ENCODE results near the gene PCLAF. TPM values are rescaled to one million over a fixed set of nuclear protein-coding genes. Genes with fewer than 3 reads are reported as not detected.
"Not testable (repeated sequence)": the region's sequence is repeated elsewhere in the genome, so short reads cannot be mapped to it uniquely, and the experiment has no call there.

The PCLAF gene
- total and polyA plus RNA-seq, 2 donors = 22.8 to 57.6 TPM

GRCh38 chr15:64380130-64380870, 941 bp downstream of the PCLAF start:
- not testable (repeated sequence) for H3K27ac ChIP-seq (ENCODE audit: low read depth in 1 of 2, low read length in 1 of 2); DNase-seq (ENCODE audit: low read depth in 6 of 9, low spot score in 9 of 9); H3K27me3 ChIP-seq (ENCODE audit: control insufficient read depth in 2 of 2, insufficient read depth in 1 of 2, low read length in 1 of 2); H3K36me3 ChIP-seq (ENCODE audit: control insufficient read depth in 2 of 2, insufficient read depth in 2 of 2, low read length in 1 of 2); H3K9me3 ChIP-seq (ENCODE audit: control insufficient read depth in 2 of 2, insufficient read depth in 1 of 2, low read length in 1 of 2)
- 64% methylated on average over 11 of the region's 11 CpGs for WGBS
- Histone ChIP-seq H3K4me3 (ENCODE audit: low read length in 2 of 2) (peak overlapping the region; percentile 66 to 69), H3K4me1 (ENCODE audit: control insufficient read depth in 2 of 2, insufficient read depth in 2 of 2, low read length in 2 of 2) (peaks cover 4 to 17% of the 10 kb centered on the region in 2 donors)

- Histone ChIP-seq H3K27me3 (ENCODE audit: control insufficient read depth in 2 of 2, insufficient read depth in 1 of 2, low read length in 1 of 2) (no peaks in the 10 kb centered on the region), H3K4me1 (ENCODE audit: control insufficient read depth in 2 of 2, insufficient read depth in 2 of 2, low read length in 2 of 2) (peaks cover 4 to 17% of the 10 kb centered on the region in 2 donors), H3K9me3 (ENCODE audit: control insufficient read depth in 2 of 2, insufficient read depth in 1 of 2, low read length in 1 of 2) (peaks cover 0 to 3% of the 10 kb centered on the region in 2 donors), H3K4me3 (ENCODE audit: low read length in 2 of 2) (peak overlapping the region in 1 of 2 donors; percentile 69), H3K27ac (ENCODE audit: low read depth in 1 of 2, low read length in 1 of 2) (no peak overlapping the region), H3K36me3 (ENCODE audit: control insufficient read depth in 2 of 2, insufficient read depth in 2 of 2, low read length in 1 of 2) (peaks cover 8 to 14% of the 10 kb centered on the region in 2 donors)
- WGBS = 85% methylated on average over 9 of the region's 9 CpGs
- DNase-seq (ENCODE audit: low read depth in 6 of 9, low spot score in 9 of 9) = no peak
Observed at GRCh38 chr15:64379216-64379960, 1.9 kb downstream of the PCLAF start.

GRCh38 chr15:64373360-64373759, 7.9 kb downstream of the PCLAF start:
- Histone ChIP-seq H3K36me3 (ENCODE audit: control insufficient read depth in 2 of 2, insufficient read depth in 2 of 2, low read length in 1 of 2) (peaks cover 8 to 27% of the 10 kb centered on the region in 2 donors), H3K9me3 (ENCODE audit: control insufficient read depth in 2 of 2, insufficient read depth in 1 of 2, low read length in 1 of 2) (no peaks in the 10 kb centered on the region), H3K4me1 (ENCODE audit: control insufficient read depth in 2 of 2, insufficient read depth in 2 of 2, low read length in 2 of 2) (peaks cover 0 to 1% of the 10 kb centered on the region in 2 donors), H3K27ac (ENCODE audit: low read depth in 1 of 2, low read length in 1 of 2) (peak overlapping the region; percentile 11 to 33), H3K4me3 (ENCODE audit: low read length in 2 of 2) (peak overlapping the region in 1 of 2 donors; percentile 16), H3K27me3 (ENCODE audit: control insufficient read depth in 2 of 2, insufficient read depth in 1 of 2, low read length in 1 of 2) (no peaks in the 10 kb centered on the region)
- WGBS = 83% methylated on average over 8 of the region's 8 CpGs
- DNase-seq (ENCODE audit: low read depth in 6 of 9, low spot score in 9 of 9) = peak in 1 of 9 donors; percentile 18

GRCh38 chr15:64371383-64371782, 9.9 kb downstream of the PCLAF start:
- not testable (repeated sequence) for H3K27me3 ChIP-seq (ENCODE audit: control insufficient read depth in 2 of 2, insufficient read depth in 1 of 2, low read length in 1 of 2); H3K4me3 ChIP-seq (ENCODE audit: low read length in 2 of 2); H3K4me1 ChIP-seq (ENCODE audit: control insufficient read depth in 2 of 2, insufficient read depth in 2 of 2, low read length in 2 of 2); H3K27ac ChIP-seq (ENCODE audit: low read depth in 1 of 2, low read length in 1 of 2); DNase-seq (ENCODE audit: low read depth in 6 of 9, low spot score in 9 of 9); H3K9me3 ChIP-seq (ENCODE audit: control insufficient read depth in 2 of 2, insufficient read depth in 1 of 2, low read length in 1 of 2)
- H3K36me3 ChIP-seq (ENCODE audit: control insufficient read depth in 2 of 2, insufficient read depth in 2 of 2, low read length in 1 of 2) = peaks cover 8 to 31% of the 10 kb centered on the region in 2 donors
- 98% methylated on average over 8 of the region's 8 CpGs for WGBS

- Histone ChIP-seq H3K4me3 (ENCODE audit: low read length in 2 of 2) (no peak overlapping the region), H3K27me3 (ENCODE audit: control insufficient read depth in 2 of 2, insufficient read depth in 1 of 2, low read length in 1 of 2) (no peaks in the 10 kb centered on the region), H3K9me3 (ENCODE audit: control insufficient read depth in 2 of 2, insufficient read depth in 1 of 2, low read length in 1 of 2) (no peaks in the 10 kb centered on the region), H3K4me1 (ENCODE audit: control insufficient read depth in 2 of 2, insufficient read depth in 2 of 2, low read length in 2 of 2) (no peaks in the 10 kb centered on the region), H3K36me3 (ENCODE audit: control insufficient read depth in 2 of 2, insufficient read depth in 2 of 2, low read length in 1 of 2) (peaks cover 0 to 22% of the 10 kb centered on the region in 2 donors), H3K27ac (ENCODE audit: low read depth in 1 of 2, low read length in 1 of 2) (no peak overlapping the region)
- WGBS = over 99% methylated on average over 2 of the region's 2 CpGs
- DNase-seq (ENCODE audit: low read depth in 6 of 9, low spot score in 9 of 9) = no peak
Observed at GRCh38 chr15:64369078-64369607, 12.1 kb downstream of the PCLAF start.

GRCh38 chr15:64361259-64361658, 20.0 kb downstream of the PCLAF start:
- WGBS = over 99% methylated on average over 4 of the region's 4 CpGs
- H3K27ac ChIP-seq (ENCODE audit: low read depth in 1 of 2, low read length in 1 of 2) = no peak overlapping the region
- no peaks in the 10 kb centered on the region for H3K9me3 ChIP-seq (ENCODE audit: control insufficient read depth in 2 of 2, insufficient read depth in 1 of 2, low read length in 1 of 2)
- peaks cover 5 to 7% of the 10 kb centered on the region in 2 donors for H3K4me1 ChIP-seq (ENCODE audit: control insufficient read depth in 2 of 2, insufficient read depth in 2 of 2, low read length in 2 of 2)
- no peaks in the 10 kb centered on the region for H3K27me3 ChIP-seq (ENCODE audit: control insufficient read depth in 2 of 2, insufficient read depth in 1 of 2, low read length in 1 of 2)
- peaks cover 3 to 12% of the 10 kb centered on the region in 2 donors for H3K36me3 ChIP-seq (ENCODE audit: control insufficient read depth in 2 of 2, insufficient read depth in 2 of 2, low read length in 1 of 2)
- H3K4me3 ChIP-seq (ENCODE audit: low read length in 2 of 2) = no peak overlapping the region
- no peak for DNase-seq (ENCODE audit: low read depth in 6 of 9, low spot score in 9 of 9)

GRCh38 chr15:64356710-64357040, 24.6 kb downstream of the PCLAF start:
- no peaks in the 10 kb centered on the region for H3K27me3 ChIP-seq (ENCODE audit: control insufficient read depth in 2 of 2, insufficient read depth in 1 of 2, low read length in 1 of 2)
- WGBS = 74% methylated on average over 5 of the region's 5 CpGs
- peaks cover 3 to 4% of the 10 kb centered on the region in 2 donors for H3K36me3 ChIP-seq (ENCODE audit: control insufficient read depth in 2 of 2, insufficient read depth in 2 of 2, low read length in 1 of 2)
- peaks cover 11% of the 10 kb centered on the region in 2 donors for H3K4me1 ChIP-seq (ENCODE audit: control insufficient read depth in 2 of 2, insufficient read depth in 2 of 2, low read length in 2 of 2)
- no peaks in the 10 kb centered on the region for H3K9me3 ChIP-seq (ENCODE audit: control insufficient read depth in 2 of 2, insufficient read depth in 1 of 2, low read length in 1 of 2)
- DNase-seq (ENCODE audit: low read depth in 6 of 9, low spot score in 9 of 9) = no peak
- peak overlapping the region; percentile 80 to 92 for H3K4me3 ChIP-seq (ENCODE audit: low read length in 2 of 2)
- H3K27ac ChIP-seq (ENCODE audit: low read depth in 1 of 2, low read length in 1 of 2) = peak overlapping the region; percentile 11 to 58

- Histone ChIP-seq H3K27me3 (ENCODE audit: control insufficient read depth in 2 of 2, insufficient read depth in 1 of 2, low read length in 1 of 2) (no peaks in the 10 kb centered on the region), H3K36me3 (ENCODE audit: control insufficient read depth in 2 of 2, insufficient read depth in 2 of 2, low read length in 1 of 2) (peaks cover 3 to 4% of the 10 kb centered on the region in 2 donors), H3K9me3 (ENCODE audit: control insufficient read depth in 2 of 2, insufficient read depth in 1 of 2, low read length in 1 of 2) (no peaks in the 10 kb centered on the region), H3K4me1 (ENCODE audit: control insufficient read depth in 2 of 2, insufficient read depth in 2 of 2, low read length in 2 of 2) (peaks cover 11% of the 10 kb centered on the region in 2 donors), H3K4me3 (ENCODE audit: low read length in 2 of 2) (peak within 1 kb of the TSS; percentile 80 to 92), H3K27ac (ENCODE audit: low read depth in 1 of 2, low read length in 1 of 2) (peak within 1 kb of the TSS; percentile 58 to 84)
- peak; percentile 90 to 99 (median 97) for DNase-seq (ENCODE audit: low read depth in 6 of 9, low spot score in 9 of 9)
- under 1% methylated on average over 42 of the region's 42 CpGs for WGBS
Observed at GRCh38 chr15:64355944-64356709, 25.1 kb downstream of the PCLAF start, which contains the start of gene CSNK1G1. Gene CSNK1G1 (minus strand): TSS chr15:64356173. CDS start chr15:64300499, 55,674 bp downstream.
